OCI-LY3 (cell line): ENCODE data around the gene ZNF689.

ENCODE experiments used
- CTCF ChIP-seq: fragments of 200-600, 300-600 bp; sonication (generic); IDR thresholded peaks from 2 replicates; pipeline ENCODE4 v1.5.1; 2014; ENCODE audit warnings: antibody characterized with exemption, low read length, low read depth
- EZH2phosphoT487 ChIP-seq: fragments of 200-600 bp; shearing (Covaris generic); IDR thresholded peaks from 2 replicates; pipeline ENCODE4 v1.6.1; 2018; ENCODE audit warnings: antibody characterized with exemption, mixed run types, low read depth

- TF ChIP-seq CTCF (no peak), EZH2phosphoT487 (no peak)
Measured at GRCh38 chr16:30609002-30609925, 925 bp downstream of the ZNF689 start.
